NCI-H2107 (cell line): ENCODE measurements around the gene ITPR3.
"Not testable (repeated sequence)": the region's sequence is repeated elsewhere in the genome, so short reads cannot be mapped to it uniquely, and the experiment has no call there.

Experiments
- DNase-seq: peaks from one replicate; lab custom pipeline; 2025; lab: John Stamatoyannopoulos, UW

The ITPR3 gene

GRCh38 chr6:33613795-33614168, 7.3 kb upstream of the ITPR3 start:
- DNase-seq: no peak

- no peak for DNase-seq
Measured at GRCh38 chr6:33616113-33616512, 5.0 kb upstream of the ITPR3 start.

- DNase-seq: no peak
Measured at GRCh38 chr6:33616913-33617312, 4.2 kb upstream of the ITPR3 start.

DNA sequence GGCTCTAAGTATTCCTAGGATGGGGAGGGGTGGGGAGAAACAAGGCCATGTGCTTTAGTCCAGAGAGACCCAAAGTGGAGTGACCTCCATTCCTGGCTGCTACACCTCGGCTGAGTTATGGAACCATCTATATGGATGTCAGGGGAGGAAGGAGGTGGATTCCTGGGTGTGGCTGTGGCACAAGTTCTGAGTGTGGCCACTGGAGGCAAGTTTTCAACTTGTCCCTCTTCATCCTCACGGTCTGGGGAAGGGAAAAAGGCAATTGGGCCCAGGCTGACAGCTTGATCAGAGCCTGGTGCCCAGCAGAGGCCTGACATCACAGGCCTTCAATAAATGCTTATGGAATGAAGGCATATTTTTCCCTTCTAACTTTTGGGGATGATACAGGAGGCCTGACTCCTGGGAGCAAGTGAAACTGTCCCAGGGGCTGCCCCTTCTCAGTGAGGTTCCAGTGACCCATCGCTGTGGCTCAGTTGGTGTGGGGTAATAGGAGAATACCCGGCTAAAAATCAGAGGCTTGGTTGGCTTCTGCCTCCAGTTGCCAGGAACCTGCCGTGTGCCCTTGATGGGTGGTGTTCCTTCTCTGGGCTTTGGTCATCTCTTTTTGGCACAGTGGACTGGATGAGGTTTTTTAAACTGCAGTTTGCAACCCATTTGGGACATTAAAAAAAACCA, 1.8 kb upstream of the ITPR3 start:
- DNase-seq: no peak

DNA sequence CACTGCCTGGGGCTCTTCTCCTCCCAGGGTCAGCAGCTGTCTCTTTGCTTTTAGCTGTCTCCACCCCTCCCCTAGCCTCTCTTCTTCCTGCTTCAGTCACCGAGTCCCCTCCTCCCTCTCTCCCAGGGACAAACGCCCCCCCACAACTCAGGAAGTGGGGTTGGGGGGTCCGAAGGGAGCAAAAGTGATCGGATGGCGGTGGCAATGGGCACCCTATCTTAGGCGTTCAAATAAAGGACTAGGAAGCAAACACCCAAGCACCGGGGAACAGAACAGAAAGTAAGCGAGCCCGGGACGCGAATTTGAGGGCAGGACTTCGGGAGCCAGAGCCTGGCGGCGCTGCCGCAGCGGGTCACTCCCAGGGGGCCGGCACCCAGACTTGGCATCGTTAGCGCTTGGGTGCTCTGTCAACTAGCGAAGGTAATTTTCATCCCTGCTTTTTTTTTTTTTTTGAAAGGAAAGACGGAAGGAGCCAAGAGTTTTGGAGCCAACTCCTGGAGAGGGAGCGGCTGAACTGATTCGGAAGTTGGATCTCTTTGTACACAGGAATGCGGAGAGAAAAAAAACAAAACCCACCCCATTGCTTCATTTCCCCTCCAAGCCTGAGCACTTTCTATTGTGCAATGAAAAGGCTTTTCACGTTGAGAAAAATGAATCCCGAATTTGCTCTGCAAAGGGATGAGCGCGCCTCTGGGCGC, 815 bp upstream of the ITPR3 start:
- DNase-seq: no peak

DNA sequence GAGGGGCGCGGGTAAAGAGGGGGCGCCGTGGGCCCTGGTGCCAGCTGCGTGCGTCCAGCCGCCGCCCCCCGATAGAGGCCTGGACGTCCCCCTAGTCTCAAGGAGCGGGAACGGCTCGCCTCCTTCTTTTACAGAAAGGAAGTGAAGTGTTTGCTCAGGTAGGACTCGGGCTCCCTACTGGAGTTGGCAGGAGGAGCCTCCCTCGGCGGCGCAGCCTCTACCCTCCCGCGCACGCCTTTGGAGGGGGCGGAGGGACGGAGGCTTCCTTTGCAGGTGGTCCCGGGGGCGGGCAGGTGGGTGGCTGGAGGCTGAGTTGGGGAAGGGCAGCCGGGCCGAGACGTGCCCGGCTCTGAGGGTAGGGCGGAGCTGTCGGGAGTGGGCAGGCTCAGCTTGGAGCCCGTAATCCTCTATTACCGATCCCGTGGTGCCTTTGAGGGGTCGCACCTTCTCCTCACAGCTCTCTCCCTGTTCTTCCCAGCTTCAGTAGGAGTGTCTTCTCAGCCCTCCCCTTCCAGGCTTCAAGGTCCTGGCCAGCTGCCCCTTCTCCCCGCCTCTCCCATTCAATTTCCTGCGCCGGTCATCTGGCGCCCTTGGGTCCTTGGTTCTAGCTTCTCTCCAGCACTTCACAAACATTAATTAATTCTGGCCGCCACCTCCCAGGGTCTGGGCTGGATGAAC, 728 bp downstream of the ITPR3 start:
- no peak for DNase-seq

GRCh38 chr6:33622456-33623431, 1.6 kb downstream of the ITPR3 start:
- DNase-seq: no peak

DNA sequence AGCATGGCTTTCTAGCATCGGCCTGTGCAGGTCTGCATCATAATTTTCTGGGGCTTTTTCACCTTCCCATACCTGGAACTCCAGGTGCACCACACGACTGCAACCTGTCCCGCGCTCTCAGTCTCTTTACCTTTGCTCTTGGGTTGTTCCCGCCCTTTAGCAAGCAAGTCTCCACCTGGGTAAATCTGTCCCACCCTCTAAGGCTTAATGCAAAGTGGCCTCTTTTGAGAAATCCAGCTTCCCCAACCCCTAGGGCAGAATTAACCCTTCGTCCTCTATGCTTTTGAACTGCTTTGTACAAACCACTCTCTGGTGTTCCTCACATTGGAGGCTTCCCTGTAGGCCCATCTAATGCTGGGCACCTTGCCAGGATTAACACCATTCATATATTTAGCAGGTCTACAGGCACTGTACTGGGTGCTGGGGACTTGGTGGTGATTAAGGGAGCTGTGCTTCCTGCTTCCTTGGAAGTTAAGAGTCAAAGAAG, 2.8 kb downstream of the ITPR3 start:
- no peak for DNase-seq

- DNase-seq: no peak
Measured at GRCh38 chr6:33624856-33625255, 3.7 kb downstream of the ITPR3 start.

- no peak for DNase-seq
Measured at GRCh38 chr6:33627876-33628275, 6.8 kb downstream of the ITPR3 start.

GRCh38 chr6:33628401-33628964, 7.4 kb downstream of the ITPR3 start:
- no peak for DNase-seq

DNA sequence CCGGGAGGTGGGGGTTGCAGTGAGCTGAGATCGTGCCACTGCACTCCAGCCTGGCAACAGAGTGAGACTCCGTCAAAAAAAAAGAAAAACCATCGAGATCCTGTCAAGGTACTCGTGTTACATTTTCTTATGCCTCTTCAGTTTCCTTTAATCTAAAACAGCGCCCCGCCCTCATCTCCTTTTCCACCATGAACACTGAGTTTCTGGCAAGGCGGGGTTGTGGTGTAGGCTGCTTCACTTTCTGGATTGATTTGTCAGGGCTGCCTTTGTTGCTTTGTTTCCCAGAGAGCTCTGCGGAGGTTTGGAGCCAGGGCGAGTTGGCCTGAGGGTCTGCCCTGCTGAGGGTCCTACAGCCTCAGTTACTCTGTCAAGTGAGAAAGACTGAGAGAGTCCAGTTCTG, 8.9 kb downstream of the ITPR3 start:
- no peak for DNase-seq

GRCh38 chr6:33631521-33631920, 10.4 kb downstream of the ITPR3 start:
- not testable (repeated sequence) for DNase-seq

DNA sequence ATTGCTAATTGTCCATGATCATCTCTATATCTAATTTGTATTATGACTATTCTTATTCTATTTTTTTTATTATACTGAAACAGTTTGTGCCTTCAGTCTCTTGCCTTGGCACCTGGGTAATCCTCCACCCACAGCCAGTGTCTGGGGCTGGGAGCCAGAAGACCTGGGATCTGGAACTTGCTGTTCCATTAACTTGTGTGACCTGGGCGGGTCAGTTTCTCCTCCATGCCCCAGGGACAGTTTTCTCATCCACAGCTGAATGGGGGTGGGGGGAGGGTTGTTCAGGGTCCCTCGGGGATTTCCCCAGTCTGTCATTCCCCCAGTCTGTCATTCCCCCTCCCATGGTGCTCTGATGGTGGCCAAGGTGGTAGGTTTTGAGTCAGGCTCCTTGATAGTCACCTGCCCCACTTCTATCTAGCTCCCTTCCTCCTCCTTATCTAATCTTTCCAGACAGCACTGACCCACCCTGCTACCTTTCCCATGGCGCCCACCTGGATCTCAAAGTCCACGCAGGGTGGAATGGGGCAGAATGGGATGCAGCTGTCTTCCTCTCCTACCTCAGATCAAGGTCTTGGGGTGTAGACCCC, 10.9 kb downstream of the ITPR3 start:
- no peak for DNase-seq

DNA sequence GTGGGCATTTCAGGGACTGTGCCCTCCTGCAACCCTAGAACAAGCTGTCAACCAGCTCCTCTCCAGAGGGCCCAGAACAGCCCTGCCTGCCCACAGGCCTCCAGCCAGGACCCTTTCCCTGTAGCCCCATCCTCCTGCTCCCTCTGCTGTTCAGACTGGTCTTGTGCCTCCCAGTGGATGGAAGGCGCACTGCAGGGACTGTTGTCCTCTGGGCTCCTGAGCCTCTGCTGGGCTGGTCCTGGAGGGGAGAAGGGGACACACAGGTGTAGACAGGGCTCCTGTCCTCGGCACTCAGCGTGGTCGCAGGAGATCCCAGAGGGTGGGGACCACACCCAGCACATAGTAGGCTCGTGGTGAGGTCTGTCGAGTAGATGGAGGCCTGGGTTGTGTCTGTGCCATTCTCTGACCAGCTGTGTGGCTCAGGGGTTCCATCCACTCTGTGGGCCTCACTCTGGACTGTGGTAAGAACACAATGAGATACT, 11.5 kb downstream of the ITPR3 start:
- no peak for DNase-seq

- no peak for DNase-seq
Measured at GRCh38 chr6:33633084-33633461, 12.0 kb downstream of the ITPR3 start.

GRCh38 chr6:33633462-33634158, 12.5 kb downstream of the ITPR3 start:
- no peak for DNase-seq

GRCh38 chr6:33634161-33634727, 13.1 kb downstream of the ITPR3 start:
- no peak for DNase-seq

- no peak for DNase-seq
Measured at GRCh38 chr6:33634946-33635345, 13.8 kb downstream of the ITPR3 start.

DNA sequence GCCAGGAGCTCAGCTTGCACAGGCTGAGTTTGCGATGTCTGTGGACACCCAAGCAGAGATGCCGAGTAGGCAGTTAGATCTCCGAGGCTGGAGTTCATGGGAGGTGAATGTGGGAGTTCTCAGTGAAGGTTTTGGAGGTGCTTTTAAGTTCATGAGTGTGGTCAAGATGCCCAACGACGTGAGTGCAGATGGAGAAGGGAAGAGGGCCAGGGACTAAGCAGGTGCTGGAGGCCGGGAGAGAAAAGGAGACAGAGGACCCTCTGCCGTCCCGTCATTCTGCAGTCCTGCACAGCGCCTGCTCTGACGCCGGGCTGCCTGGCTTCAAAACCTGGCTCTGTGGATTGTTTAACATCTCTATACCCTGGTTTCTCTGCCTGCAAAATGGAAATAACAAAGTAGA, 15.5 kb downstream of the ITPR3 start:
- DNase-seq: no peak
